ENCODE measurements around the gene CPVL.
"Not testable (repeated sequence)": the region's sequence is repeated elsewhere in the genome, so short reads cannot be mapped to it uniquely, and the experiment has no call there.

DNA sequence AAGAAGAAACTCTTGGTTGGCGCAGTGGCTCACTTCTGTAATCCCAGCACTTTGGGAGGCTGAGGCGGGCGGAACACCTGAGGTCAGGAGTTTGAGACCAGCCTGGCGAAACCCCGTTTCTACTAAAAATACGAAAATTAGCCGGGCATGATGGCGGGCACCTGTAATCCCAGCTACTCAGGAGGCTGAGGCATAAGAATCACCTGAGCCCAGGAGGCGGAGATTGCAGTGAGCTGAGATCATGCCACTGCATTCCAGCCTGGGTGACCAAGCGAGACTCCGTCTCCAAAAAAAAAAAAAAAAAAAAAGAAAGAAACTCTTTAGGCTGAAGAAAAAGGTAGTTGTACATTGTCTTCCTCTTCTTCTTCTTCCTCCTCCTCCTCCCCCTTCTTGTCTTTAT lies 53.2 kb downstream of the CPVL start:
- TF ChIP-seq, protein P1, sequence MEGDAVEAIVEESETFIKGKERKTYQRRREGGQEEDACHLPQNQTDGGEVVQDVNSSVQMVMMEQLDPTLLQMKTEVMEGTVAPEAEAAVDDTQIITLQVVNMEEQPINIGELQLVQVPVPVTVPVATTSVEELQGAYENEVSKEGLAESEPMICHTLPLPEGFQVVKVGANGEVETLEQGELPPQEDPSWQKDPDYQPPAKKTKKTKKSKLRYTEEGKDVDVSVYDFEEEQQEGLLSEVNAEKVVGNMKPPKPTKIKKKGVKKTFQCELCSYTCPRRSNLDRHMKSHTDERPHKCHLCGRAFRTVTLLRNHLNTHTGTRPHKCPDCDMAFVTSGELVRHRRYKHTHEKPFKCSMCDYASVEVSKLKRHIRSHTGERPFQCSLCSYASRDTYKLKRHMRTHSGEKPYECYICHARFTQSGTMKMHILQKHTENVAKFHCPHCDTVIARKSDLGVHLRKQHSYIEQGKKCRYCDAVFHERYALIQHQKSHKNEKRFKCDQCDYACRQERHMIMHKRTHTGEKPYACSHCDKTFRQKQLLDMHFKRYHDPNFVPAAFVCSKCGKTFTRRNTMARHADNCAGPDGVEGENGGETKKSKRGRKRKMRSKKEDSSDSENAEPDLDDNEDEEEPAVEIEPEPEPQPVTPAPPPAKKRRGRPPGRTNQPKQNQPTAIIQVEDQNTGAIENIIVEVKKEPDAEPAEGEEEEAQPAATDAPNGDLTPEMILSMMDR (IDR thresholded peaks at IDR 0.05): not testable (repeated sequence)
- TF ChIP-seq POLR2A (IDR thresholded peaks at IDR 0.05): not testable (repeated sequence)

Measured in body of pancreas (tissue), 4 donors.